ENCODE measurements around the gene HRK. TPM values are rescaled to one million over a fixed set of nuclear protein-coding genes. Genes with fewer than 3 reads are reported as not detected.

The HRK gene
- total and polyA plus RNA-seq, 12 donors, result 0.09 to 1.1 (median 0.24) TPM; not detected in 3

- no peak for DNase-seq
- intact Hi-C loops (cut with DNase I), result no loop called here
Measured at GRCh38 chr12:116926283-116927243, 45.3 kb upstream of the HRK start.

GRCh38 chr12:116924558-116925453, 43.6 kb upstream of the HRK start:
- intact Hi-C loops (cut with DNase I), result no loop called here
- H3K27me3 ChIP-seq, result no peaks in the 10 kb centered on the region
- no peak overlapping the region for H3K4me3 ChIP-seq
- WGBS, 4 donors, result 62 to 72% (median 65%) methylated on average over 5 of the region's 5 CpGs
- H3K27ac ChIP-seq, result no peak overlapping the region
- peaks cover 0 to 10% of the 10 kb centered on the region in 2 donors for H3K36me3 ChIP-seq (replicated peaks in 1 of 2)
- H3K9me3 ChIP-seq (replicated peaks in 1 of 3), result no peaks in the 10 kb centered on the region
- TF ChIP-seq POLR2A (IDR thresholded peaks at IDR 0.05) (no peak), CTCF (IDR thresholded peaks at IDR 0.05) (no peak)
- H3K4me1 ChIP-seq (replicated peaks in 1 of 2), result no peaks in the 10 kb centered on the region
- peak in 5 of 7 donors; percentile 12 to 54 (median 35) for DNase-seq

More at GRCh38 chr12:116926283-116927243, 45.3 kb upstream of the HRK start:
- WGBS, 4 donors, result 53 to 66% (median 58%) methylated on average over 8 of the region's 8 CpGs
- H3K4me3 ChIP-seq, result no peak overlapping the region
- H3K27me3 ChIP-seq, result no peaks in the 10 kb centered on the region
- no peaks in the 10 kb centered on the region for H3K4me1 ChIP-seq (replicated peaks in 1 of 2)
- peak overlapping the region in 1 of 5 donors; percentile 7 for H3K27ac ChIP-seq
- H3K36me3 ChIP-seq (replicated peaks in 1 of 2), result peaks cover 0 to 13% of the 10 kb centered on the region in 2 donors
- no peaks in the 10 kb centered on the region for H3K9me3 ChIP-seq (replicated peaks in 1 of 3)
- no peak for TF ChIP-seq CTCF (IDR thresholded peaks at IDR 0.05)
- TF ChIP-seq POLR2A (IDR thresholded peaks at IDR 0.05), result no peak

GRCh38 chr12:116922194-116922897, 41.1 kb upstream of the HRK start:
- WGBS, 4 donors, result 84 to 90% (median 86%) methylated on average over 2 of the region's 2 CpGs
- no peaks in the 10 kb centered on the region for H3K9me3 ChIP-seq (replicated peaks in 1 of 3)
- DNase-seq, result no peak
- TF ChIP-seq CTCF (IDR thresholded peaks at IDR 0.05), result no peak
- no peak for TF ChIP-seq POLR2A (IDR thresholded peaks at IDR 0.05)
- H3K36me3 ChIP-seq (replicated peaks in 1 of 2), result no peaks in the 10 kb centered on the region
- no peak overlapping the region for H3K4me3 ChIP-seq
- intact Hi-C loops (cut with DNase I), result no loop called here
- H3K27me3 ChIP-seq, result no peaks in the 10 kb centered on the region
- no peak overlapping the region for H3K27ac ChIP-seq
- H3K4me1 ChIP-seq (replicated peaks in 1 of 2), result no peaks in the 10 kb centered on the region
